ENCODE measurements around the gene HPX.

HPX gene

DNA sequence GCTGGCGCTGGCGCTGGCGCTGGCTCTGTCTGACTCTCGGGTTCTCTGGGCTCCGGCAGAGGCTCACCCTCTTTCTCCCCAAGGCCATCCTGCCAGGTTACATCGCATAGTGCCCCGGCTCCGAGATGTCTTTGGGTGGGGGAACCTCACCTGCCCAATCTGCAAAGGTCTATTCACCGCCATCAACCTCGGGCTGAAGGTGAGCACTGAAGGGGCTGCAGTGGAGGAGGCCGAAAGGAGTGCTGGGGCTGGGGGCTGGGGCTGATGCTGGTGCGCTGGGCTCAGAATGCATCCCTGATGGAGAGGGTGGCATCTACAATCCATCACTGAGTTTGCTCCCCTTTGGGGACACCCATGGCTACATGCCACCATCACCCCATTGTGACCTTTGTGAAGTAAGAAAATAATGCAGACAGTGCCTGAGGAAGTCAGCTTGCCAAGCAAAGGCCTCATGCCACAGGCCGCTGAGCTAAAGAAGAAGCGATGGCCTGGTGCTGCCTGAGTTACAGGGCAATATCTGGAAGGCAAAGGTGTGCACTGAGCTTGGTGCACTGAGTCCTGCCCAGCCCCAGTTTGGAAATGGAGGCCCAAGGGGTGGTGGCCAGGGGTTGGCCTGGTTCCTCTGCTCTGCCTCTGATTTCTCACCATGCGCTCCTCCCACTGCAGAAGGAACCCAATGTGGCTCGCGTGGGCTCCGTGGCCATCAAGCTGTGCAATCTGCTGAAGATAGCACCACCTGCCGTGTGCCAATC, 49.9 kb downstream of the HPX start:
- DNase-seq (ENCODE audit: low read depth) = no peak

- peak; percentile 67 for DNase-seq (ENCODE audit: low read depth)
Measured at GRCh38 chr11:6389905-6390717, 50.7 kb downstream of the HPX start, which contains the start of gene SMPD1. TSS of gene SMPD1 (plus strand) at chr11:6390474. CDS start at chr11:6390599, 125 bp downstream.

- DNase-seq (ENCODE audit: low read depth) = no peak
Measured at GRCh38 chr11:6388748-6389147, 52.0 kb downstream of the HPX start.

DNA sequence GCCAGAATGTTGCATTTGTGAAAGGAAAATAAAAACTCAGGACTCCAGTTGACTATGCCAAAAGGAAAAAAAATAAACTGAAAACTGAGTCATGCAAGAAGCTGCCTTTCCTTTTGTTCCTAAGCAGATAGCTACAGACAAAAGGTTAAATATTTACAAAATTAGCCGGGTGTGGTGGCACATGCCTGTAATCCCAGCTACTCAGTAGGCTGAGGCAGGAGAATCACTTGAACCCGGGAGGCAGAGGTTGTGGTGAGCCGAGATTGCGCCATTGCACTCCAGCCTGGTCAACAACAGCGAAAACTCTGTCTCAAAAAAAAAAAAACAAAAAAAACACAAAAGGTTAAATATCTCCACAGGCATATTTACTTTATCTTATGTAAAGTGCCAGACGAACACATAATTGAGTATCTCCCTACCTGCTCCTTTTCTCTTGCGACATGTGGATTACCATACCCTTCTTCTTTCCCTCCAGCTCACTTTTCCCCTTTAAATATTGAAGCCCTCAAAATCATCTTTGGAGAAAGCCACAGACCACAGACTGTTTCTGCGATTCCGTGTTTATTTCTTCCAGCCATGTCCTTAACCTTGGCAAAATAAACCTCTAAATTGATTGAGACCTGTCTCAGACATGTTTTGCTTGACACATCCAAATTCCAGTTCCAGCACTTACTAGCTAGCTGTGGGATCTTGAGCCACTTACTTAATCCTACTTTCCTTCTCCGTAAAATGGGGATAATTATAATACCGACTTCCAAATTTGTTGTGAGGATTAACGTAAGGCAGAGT, 52.8 kb downstream of the HPX start:
- no peak for DNase-seq (ENCODE audit: low read depth)

DNA sequence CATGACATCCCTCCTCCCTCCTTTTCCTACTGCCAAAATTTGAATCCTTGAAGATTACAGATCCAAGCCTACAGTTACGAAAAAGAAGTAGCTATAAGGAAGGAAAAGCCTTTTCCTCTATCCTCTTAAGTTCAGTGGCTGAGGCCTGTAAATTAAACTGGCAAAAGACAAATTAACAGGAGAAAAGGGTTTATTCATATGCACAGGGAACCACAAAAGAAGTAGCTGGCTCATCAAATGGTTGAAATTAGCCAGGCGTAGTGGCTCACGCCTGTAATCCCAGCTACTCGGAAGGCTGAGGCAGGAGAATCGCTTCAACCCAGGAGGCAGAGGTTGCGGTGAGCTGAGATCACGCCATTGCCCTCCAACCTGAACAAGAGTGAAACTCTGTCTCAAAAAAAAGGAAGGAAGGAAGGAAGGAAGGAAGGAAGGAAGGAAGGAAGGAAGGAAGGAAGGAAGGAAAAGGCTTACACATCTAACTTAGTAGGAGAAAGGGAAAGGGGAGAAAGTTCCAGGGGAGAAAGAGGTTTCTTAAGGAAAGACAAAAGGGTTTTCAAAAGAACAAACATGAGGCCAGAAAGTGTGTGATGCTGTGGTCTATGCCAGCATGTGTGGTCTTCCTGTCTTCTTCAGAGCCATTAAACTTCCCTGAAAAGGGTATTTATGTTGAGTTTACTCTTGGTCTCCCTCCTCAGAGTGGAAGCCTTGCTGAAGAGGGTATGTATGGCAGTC, 55.6 kb downstream of the HPX start:
- DNase-seq (ENCODE audit: low read depth) = no peak

Data from GM04504 (cell line).